Colon (tissue), 2 donors: ENCODE measurements around the gene KLF4.
"Not testable (repeated sequence)": the region's sequence is repeated elsewhere in the genome, so short reads cannot be mapped to it uniquely, and the experiment has no call there.

Experiments used
- FAIRE-seq: peaks from 2 replicates; lab custom pipeline; 2012; peaks lifted over from hg19 to GRCh38; lab: Jason Lieb, UNC
- donor health status: control.
- donor health status: control.

Gene KLF4

DNA sequence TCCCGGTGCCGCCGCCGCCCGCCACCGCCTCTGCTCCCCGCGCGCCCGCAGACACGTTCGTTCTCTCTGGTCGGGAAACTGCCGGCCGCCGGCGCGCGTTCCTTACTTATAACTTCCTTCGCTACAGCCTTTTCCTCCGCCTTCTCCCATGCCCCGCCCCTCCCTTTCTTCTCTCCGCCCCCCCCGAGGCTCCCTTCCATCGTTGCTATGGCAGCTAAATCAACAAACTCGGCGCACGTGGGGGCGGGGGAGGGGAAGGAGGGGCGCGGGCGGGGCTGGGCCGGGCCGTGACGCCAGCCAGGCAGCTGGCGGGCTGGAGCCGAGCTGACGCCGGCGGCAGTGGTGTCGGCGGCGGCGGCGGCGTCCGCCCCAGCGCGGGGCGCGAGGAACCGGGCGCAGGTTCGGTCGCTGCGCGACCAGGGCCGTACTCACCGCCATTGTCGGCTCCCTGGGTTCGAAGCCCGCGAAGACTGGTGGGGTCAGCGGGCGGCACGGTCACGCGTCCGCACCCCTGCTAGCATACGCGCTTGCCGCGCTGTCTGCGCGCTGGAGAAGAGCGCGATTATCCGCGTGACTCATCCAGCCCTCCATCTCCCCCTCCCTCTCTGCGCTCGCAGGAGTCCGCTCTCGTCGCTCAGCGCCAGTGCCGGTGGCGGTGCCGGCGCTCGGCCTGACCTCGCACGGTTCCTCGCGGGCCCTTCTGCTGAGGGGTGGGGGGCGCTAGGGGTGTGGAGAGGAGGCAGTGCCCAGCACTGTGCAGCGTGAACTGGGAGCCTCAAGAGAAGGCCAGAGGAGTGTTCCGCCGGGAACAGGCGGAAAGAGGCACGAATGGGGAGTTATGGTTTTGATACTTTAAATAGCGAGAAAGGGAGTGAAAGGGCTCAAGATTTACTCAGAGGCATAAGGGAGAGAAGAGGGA is at the start of gene KLF4:
TSS of gene KLF4 (minus strand) at position 83 of the 919 bp plus-strand sequence. CDS start 597 bp downstream, outside the sequence.
- FAIRE-seq: no peak

DNA sequence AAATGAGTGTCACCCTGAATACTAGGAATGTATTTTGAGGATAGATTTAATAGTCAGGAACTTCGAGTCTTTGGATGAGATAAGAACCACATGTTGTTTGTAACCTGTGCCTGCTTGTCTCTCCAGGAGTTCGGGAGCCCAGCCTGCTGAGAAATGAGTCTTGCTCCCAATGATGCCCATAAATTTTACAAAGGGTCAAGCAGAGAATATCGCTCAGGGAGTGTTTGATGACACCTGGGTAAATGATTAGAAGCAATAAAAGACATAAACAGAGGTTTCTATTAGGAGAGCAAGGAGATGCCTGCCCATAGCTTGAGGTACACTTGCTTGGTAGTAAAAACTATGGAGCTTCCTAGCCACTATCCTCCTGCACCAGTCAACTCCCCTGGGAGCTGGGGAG is 46.9 kb upstream of the KLF4 start:
- FAIRE-seq: no peak

- no peak for FAIRE-seq
Observed at GRCh38 chr9:107534510-107535078, 45.0 kb upstream of the KLF4 start.

DNA sequence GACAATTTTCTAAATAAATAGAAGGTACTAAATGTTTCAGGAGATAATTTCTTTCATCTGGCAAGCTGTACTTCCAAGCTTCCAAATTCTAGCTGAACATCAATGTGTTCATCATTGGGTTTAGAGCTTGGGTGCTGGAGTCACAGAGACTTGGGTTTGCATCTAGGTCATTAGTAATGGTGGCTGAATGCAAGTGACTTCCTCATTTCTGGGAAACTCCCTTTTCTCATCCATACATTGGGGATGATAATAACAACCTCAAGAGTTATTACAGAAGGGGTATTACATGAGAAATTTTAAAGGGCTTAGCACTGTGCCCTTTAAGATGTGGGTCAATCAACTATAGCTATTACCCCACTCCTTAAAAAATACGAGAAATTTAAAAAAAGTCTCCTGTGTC is 41.1 kb upstream of the KLF4 start:
- FAIRE-seq: no peak

DNA sequence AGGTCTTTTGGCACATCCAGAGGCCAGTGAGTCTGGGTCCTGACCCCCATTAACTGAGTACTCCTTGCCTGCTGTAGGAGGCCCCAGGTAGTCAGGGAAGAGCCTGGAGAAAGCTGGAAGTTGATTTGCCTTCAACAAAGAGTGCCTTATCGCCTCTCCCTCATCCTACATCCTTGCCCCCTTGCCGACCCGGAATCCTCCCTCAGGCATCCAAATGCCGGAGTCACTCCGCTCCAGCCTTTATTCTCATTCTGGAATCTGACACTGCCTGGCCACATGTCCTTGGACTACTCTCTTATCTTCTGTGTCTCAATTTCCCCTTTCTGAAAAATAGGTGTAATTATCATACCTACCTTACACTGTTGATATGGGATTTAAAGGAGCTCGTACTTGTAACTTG is 39.1 kb upstream of the KLF4 start:
- FAIRE-seq: no peak

GRCh38 chr9:107523539-107523938 is 34.0 kb upstream of the KLF4 start:
- no peak for FAIRE-seq

- FAIRE-seq: no peak
Observed at GRCh38 chr9:107520186-107520585, 30.6 kb upstream of the KLF4 start.

- FAIRE-seq: no peak
Observed at GRCh38 chr9:107518037-107518807, 28.7 kb upstream of the KLF4 start.

DNA sequence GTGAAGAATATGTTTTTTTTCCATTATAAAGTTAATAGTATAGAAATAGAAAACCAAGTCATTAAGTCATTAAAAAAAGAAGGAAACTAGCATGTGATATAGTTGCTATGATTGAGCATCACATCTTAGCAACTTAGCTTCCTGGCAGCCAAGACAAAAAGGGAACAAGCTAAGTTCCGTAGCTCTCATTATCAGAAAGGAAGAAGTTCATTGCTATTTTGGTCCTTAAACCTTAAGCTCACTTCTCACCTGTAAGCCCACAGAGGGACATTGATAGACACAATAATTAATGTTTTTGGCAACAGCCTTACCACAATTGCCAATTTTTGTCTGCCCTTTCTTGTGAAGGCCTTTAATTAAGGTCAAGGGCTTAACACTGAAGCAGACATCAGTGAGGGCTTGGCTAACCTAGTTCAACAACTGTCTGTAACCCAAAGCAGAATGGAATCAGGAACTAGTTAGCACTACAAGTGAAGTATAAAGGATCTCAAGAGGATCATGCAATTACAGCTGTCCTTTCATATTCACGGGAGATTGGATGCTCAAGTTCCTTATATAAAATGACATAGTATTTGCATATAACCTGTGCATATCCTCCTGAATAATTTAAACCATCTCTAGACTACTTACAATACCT is 24.0 kb upstream of the KLF4 start:
- FAIRE-seq: no peak

- FAIRE-seq: no peak
Observed at GRCh38 chr9:107504585-107505455, 15.3 kb upstream of the KLF4 start.

- no peak for FAIRE-seq
Observed at GRCh38 chr9:107502464-107502863, 12.9 kb upstream of the KLF4 start.

- not testable (repeated sequence) for FAIRE-seq
Observed at GRCh38 chr9:107500421-107501200, 11.0 kb upstream of the KLF4 start.

- FAIRE-seq: no peak
Observed at GRCh38 chr9:107496976-107497375, 7.4 kb upstream of the KLF4 start.

GRCh38 chr9:107492381-107492970 is 2.9 kb upstream of the KLF4 start:
- FAIRE-seq: no peak

GRCh38 chr9:107491081-107492053 is 1.8 kb upstream of the KLF4 start:
- FAIRE-seq: no peak

GRCh38 chr9:107490606-107490970 is 1.0 kb upstream of the KLF4 start:
- not testable (repeated sequence) for FAIRE-seq

DNA sequence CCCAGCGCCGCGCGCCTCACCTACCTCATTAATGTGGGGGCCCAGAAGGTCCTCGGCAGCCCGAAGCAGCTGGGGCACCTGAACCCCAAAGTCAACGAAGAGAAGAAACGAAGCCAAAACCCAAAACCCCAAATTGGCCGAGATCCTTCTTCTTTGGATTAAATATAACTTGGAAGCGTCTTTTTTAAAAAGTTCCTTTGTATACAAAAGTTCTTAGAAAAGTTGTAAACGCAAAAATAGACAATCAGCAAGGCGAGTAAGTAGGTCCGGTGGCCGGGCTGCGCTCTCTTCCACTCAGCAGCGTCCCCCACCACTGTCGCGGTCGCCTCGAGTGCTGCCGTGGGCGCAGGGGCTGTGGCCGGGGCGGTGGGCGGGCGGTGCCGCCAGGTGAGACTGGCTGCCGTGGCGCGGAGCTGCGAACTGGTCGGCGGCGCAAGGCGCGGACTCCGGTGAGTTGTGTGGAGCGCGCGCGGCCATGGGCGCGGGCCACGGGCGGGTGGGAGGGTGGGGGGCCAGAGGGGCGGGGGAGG is 360 bp downstream of the KLF4 start:
- no peak for FAIRE-seq

DNA sequence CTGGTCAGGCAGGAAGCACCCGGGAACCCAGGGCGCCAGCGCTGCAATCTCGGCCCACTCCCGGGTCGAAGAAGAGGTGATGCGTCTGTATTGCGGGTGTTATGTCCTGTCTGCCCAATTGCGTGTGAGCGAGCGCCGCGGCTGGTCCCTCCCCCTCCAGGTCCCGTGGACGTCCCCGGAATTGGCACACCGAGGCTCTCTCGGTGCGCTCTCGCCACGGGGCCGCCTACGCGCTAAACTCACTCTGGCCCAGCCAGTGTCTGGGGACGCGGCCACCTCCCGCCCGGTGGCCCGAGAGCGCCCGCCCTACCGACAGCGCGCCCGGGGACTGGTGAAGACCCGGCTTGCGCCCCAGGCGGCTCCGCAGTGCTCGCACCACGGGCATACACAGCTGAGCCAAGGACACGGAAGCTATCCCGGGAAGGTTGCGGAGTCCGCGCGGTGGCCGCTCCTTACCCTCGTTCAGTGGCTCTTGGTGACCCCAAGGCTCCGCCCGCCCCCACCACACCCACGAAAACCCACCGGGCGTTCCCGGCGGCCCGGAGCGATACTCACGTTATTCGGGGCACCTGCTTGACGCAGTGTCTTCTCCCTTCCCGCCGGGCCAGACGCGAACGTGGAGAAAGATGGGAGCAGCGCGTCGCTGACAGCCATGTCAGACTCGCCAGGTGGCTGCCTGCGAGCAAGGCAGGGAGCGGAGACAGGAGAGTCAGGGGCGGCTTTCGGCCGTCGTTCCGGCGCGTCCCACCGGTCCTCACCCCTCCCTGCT is 1.0 kb downstream of the KLF4 start:
- FAIRE-seq: no peak
